Measurements from ENCODE around the gene HS3ST6. TPM values are rescaled to one million over a fixed set of nuclear protein-coding genes. Genes with fewer than 3 reads are reported as not detected.

Gene HS3ST6
- polyA plus RNA-seq, 1 of the 3 experiments (the other 2 are of a cell fraction): 0.03 TPM

- H3K9ac ChIP-seq: no peak overlapping the region
- TF ChIP-seq IRF3 (IDR thresholded peaks at IDR 0.05; ENCODE audit: low read depth, low read length) (no peak), TEAD4 (IDR thresholded peaks at IDR 0.05; ENCODE audit: borderline replicate concordance, insufficient read depth) (no peak), MAX (IDR thresholded peaks at IDR 0.05; ENCODE audit: low read depth) (no peak), REST (IDR thresholded peaks at IDR 0.05; ENCODE audit: low read depth, low read length) (no peak), USF1 (IDR thresholded peaks at IDR 0.05; ENCODE audit: borderline replicate concordance, low read depth) (no peak), RAD21 (IDR thresholded peaks at IDR 0.05; ENCODE audit: low read length) (no peak), SMC3 (IDR thresholded peaks at IDR 0.05; ENCODE audit: low read depth, low read length) (no peak)
- H3K27me3 ChIP-seq (ENCODE audit: insufficient read depth): peaks cover 25% of the 10 kb centered on the region
- no peak overlapping the region for H2AFZ ChIP-seq (ENCODE audit: low read depth)
- no peaks in the 10 kb centered on the region for H3K9me2 ChIP-seq
- no peak for DNase-seq
- H3K9me3 ChIP-seq: no peaks in the 10 kb centered on the region
- H4K20me1 ChIP-seq (ENCODE audit: insufficient read depth): no peaks in the 10 kb centered on the region
- WGBS (ENCODE audit: low lambda C conversion rate): 71% methylated on average over 14 of the region's 14 CpGs
- H3K27ac ChIP-seq (ENCODE audit: low read depth in 2 of 2, low read length in 1 of 2): no peak overlapping the region
- ChIA-PET POLR2A (interaction anchor here (0.6 kb wide), 1 partner anchor 203 kb away, joined by 4 read pairs; no protein-coding TSS in a partner anchor), CTCF (interaction anchor here (1.0 kb wide), 1 partner anchor 45 kb away, joined by 3 read pairs; no protein-coding TSS in a partner anchor)
- H3K36me3 ChIP-seq (replicated peaks in 1 of 2; ENCODE audit: control insufficient read depth in 1 of 2, insufficient read depth in 2 of 2, low read length in 1 of 2): no peaks in the 10 kb centered on the region
- H3K4me3 ChIP-seq (ENCODE audit: low read depth in 2 of 2, low read length in 1 of 2): no peak overlapping the region
- no peak overlapping the region for H3K4me2 ChIP-seq
- peaks cover 0 to 4% of the 10 kb centered on the region in 2 experiments; a peak in 1 of 4 replicates for H3K4me1 ChIP-seq (ENCODE audit: control insufficient read depth in 1 of 2, insufficient read depth in 2 of 2, low read depth in 1 of 2, low read length in 1 of 2)
- no peaks in the 10 kb centered on the region for H3K79me2 ChIP-seq (ENCODE audit: insufficient read depth)
- peaks cover 3% of the 10 kb centered on the region for H3F3A ChIP-seq (replicated peaks; ENCODE audit: insufficient read depth)
Measured at GRCh38 chr16:1887711-1888354, 30.4 kb downstream of the HS3ST6 start.

- Histone ChIP-seq H3K4me2 (no peak overlapping the region), H4K20me1 (ENCODE audit: insufficient read depth) (no peaks in the 10 kb centered on the region), H3K9me2 (no peaks in the 10 kb centered on the region), H3K36me3 (replicated peaks in 1 of 2; ENCODE audit: control insufficient read depth in 1 of 2, insufficient read depth in 2 of 2, low read length in 1 of 2) (no peaks in the 10 kb centered on the region), H3K9me3 (no peaks in the 10 kb centered on the region), H3K27me3 (ENCODE audit: insufficient read depth) (peaks cover 2% of the 10 kb centered on the region), H3K79me2 (ENCODE audit: insufficient read depth) (no peaks in the 10 kb centered on the region), H3K27ac (ENCODE audit: low read depth in 2 of 2, low read length in 1 of 2) (no peak overlapping the region), H3K9ac (no peak overlapping the region), H3K4me1 (ENCODE audit: control insufficient read depth in 1 of 2, insufficient read depth in 2 of 2, low read depth in 1 of 2, low read length in 1 of 2) (no peaks in the 10 kb centered on the region), H3K4me3 (ENCODE audit: low read depth in 2 of 2, low read length in 1 of 2) (no peak overlapping the region), H3F3A (replicated peaks; ENCODE audit: insufficient read depth) (peaks cover 1% of the 10 kb centered on the region), H2AFZ (ENCODE audit: low read depth) (no peak overlapping the region)
- POLR2A ChIA-PET: no interaction called here
- TF ChIP-seq YY1 (IDR thresholded peaks at IDR 0.05; ENCODE audit: low read depth): no peak
- no peak for TF ChIP-seq EP300 (IDR thresholded peaks at IDR 0.05; ENCODE audit: borderline replicate concordance in 1 of 2, low read depth in 1 of 2, low read length in 1 of 2)
- no peak for TF ChIP-seq MAX (IDR thresholded peaks at IDR 0.05; ENCODE audit: low read depth)
- DNase-seq: no peak
- CTCF ChIA-PET: interaction anchor here (1.0 to 2.9 kb wide), 5 partner anchors 22 to 45 kb away, joined by 3 to 11 read pairs (median 4); no protein-coding TSS in a partner anchor
- 76% methylated on average over 5 of the region's 5 CpGs for WGBS (ENCODE audit: low lambda C conversion rate)
Measured at GRCh38 chr16:1884889-1885288, 33.3 kb downstream of the HS3ST6 start.

All from SK-N-SH (cell line).